LNCaP clone FGC (cell line): ENCODE data around the gene LDLRAD4.

Experiments
- DNase-seq: peaks from one replicate; pipeline ENCODE4 v3.0.0-alpha.2; 2011; ENCODE audit warnings: low read depth
- H3K4me3 ChIP-seq: 2 replicates; pipeline ENCODE4 v1.5.1; 2011; ENCODE audit warnings: mild to moderate bottlenecking, low read depth, low read length, control low read depth
- TF ChIP-seq, protein P1 (sequence below): IDR thresholded peaks from 2 replicates; pipeline ENCODE4 v1.5.1; 2012; ENCODE audit warnings: mild to moderate bottlenecking; ENCODE audit not compliant: control insufficient read depth, insufficient read depth; ENCODE audit errors: extremely low read depth

Gene LDLRAD4

DNA sequence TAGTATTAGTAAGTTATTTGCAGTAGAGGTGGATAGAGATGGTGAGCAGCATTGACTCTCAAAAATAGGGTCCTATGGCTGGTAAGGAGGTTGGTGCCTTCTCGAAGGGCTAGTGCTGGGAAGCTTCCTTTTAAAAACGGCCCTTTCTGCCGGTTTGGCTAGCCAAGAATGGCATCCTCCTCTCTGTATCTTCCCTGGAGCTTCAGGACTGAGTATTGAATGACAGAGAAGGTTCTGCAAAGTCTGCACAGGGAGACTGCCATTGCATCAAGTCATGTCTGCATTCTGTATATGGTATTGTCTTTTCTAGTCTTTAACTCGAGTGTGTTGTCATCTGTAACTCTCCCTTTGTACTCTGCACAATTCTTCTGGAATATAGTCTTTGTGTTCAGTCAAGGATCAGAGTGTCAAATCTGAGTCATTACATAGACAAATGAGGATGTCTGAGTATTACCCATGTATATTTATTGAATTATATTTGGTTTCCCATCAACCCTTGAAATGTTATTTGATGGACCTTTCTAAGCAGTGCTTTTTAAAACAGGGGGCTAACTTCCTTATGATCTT, 1.1 kb downstream of the LDLRAD4 start:
- TF ChIP-seq, protein P1, sequence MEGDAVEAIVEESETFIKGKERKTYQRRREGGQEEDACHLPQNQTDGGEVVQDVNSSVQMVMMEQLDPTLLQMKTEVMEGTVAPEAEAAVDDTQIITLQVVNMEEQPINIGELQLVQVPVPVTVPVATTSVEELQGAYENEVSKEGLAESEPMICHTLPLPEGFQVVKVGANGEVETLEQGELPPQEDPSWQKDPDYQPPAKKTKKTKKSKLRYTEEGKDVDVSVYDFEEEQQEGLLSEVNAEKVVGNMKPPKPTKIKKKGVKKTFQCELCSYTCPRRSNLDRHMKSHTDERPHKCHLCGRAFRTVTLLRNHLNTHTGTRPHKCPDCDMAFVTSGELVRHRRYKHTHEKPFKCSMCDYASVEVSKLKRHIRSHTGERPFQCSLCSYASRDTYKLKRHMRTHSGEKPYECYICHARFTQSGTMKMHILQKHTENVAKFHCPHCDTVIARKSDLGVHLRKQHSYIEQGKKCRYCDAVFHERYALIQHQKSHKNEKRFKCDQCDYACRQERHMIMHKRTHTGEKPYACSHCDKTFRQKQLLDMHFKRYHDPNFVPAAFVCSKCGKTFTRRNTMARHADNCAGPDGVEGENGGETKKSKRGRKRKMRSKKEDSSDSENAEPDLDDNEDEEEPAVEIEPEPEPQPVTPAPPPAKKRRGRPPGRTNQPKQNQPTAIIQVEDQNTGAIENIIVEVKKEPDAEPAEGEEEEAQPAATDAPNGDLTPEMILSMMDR, result no peak
- DNase-seq, result no peak
- no peak overlapping the region for H3K4me3 ChIP-seq

DNA sequence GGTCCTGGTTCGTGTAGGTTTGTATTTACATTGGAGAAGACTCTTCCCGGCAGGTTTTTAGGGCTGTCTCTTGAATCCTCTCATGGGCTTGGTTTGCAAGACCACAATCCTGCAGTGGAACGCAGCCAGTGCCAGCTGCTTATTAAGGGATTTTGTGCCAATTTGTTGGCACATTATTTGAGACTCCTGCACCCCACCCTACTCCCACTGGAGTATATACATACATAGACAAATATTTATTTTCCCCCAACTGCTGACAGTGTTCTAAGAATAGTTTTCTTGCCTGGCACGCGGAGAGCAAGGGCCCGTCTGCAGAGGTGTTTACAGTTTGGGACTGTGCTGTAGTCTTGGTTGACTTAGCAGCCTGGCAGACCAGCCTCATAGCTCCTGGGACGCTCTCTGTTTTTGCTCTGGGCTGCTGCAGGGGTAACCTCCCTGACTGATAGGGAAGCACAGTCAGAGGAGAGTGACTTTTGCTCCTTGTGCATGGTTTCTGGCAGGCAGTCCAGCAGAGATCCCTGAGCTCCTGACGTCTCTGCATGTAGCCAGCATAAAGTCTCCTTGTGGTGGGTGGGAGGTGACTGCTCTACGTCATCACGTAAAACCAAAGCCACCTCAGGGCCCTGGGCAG, 1.9 kb downstream of the LDLRAD4 start:
- DNase-seq, result peak; percentile 39
- TF ChIP-seq, protein P1, result no peak
- no peak overlapping the region for H3K4me3 ChIP-seq

DNA sequence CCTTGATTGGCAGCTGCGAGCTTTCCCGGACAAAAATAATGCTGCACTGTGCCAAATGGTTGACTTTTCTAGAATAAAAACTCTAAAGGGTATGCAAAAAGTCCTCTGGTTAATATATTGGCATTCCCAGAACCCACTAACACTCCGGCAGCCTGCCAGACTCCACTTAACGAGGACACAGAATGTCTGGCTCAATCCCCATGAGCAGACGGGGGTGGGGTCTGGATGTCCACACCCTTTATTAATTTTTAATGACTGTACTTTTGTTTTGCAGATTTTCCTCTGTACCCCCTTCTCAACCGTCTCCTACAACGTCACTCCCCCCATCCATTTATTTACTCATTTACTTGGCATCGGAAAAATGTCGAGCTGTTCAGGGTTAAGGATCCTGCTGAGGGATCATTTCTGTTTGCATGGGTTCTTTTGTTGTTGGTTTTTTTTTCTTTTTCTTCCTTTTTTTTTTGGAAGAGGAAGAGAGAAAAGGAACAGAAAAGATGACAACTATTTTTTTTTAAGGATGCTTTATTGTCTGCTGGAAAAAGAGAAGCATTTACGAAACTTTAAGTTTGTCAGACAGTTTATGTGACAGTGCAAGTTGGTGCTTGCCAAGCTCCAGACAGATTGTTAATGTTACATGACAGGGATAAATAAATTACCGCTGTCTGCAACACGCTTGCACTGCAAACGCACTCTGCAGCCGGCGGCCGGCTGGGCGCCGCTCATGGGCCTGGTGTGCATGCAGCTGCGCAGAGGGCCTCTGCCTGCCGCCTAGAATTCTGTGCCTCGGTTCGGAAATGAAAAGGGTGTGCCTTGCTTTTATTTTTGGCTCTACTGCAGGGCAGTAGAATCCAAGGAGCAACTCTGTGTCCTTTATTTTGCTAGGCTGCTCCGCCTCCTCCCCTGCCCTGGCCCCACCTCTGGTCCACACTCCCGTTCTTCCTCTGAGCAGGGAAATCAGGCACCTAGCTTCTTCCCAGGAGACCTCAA, 3.6 kb downstream of the LDLRAD4 start:
- no peak for DNase-seq
- TF ChIP-seq, protein P1, result no peak
- H3K4me3 ChIP-seq, result 0 out of 2 replicates have a peak overlapping the region, but pooled peaks have one; percentile 2

DNA sequence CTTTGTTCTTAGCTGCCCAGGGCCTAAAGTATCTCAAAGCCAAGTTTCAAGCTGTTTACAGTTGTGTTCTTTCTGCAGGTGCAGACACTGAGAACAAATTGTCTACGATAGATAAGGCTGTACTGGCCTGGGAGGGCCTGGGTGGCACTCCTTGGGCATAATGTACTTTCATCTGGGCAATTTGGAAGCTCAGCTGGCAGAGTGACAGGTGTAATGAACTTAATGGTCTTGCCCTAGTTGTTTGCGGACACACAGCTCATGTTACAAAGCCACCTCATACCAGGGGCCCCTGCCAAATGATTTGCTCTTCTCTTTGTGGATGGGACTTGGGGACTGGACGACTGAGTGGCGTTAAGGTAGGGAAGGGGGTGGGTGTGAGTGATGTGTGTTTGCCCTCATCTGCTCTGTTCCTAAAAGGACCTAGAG, 4.3 kb downstream of the LDLRAD4 start:
- peak; percentile 98 for DNase-seq
- 0 out of 2 replicates have a peak overlapping the region, but pooled peaks have one; percentile 2 for H3K4me3 ChIP-seq

DNA sequence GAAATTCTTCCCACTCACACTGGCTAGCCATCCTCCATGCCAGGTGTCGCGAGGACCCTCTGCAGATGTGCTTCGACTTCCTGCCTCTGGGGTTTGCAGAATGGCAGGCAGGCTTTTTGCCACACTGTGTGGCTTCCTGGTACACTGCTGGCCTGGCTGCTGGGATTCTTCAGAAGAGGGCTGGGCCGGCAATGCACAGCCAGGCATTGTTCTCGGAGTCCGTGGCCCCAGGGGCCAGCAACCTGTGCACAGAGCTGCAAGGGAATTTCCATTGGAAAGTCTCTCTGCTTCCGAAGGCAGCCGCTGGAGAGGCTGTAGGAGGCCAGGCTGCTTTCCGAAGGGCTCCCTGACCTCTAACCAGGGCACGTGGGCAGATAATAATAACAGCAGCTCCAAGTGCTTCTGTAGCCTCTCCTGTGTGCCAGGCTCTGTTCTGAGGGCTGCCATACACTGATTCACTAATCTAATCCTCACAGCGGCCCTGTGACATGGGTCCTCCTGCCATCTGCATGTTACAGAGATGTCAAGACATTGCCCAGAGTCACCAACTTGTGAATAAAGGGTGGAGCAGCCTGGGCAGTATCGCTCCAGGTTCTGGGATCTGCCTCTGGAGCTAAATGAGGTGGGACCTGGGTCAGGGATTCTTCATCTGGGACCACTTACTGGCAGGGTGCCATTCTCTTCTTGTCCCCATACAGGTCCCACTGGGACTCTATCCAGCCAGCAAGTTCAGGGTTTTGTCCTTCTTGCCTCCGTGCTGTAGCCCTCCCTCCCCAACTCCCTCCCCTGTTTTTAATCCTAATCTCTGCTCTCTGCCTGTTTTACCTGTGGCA, 5.0 kb downstream of the LDLRAD4 start:
- no peak overlapping the region for H3K4me3 ChIP-seq

More for the DNA sequence above, 4.3 kb downstream of the LDLRAD4 start:
- TF ChIP-seq, protein P1, result no peak

More for the DNA sequence above, 5.0 kb downstream of the LDLRAD4 start:
- TF ChIP-seq, protein P1, result no peak
- DNase-seq, result no peak
